Keratinocyte (primary cell): Measurements from ENCODE around the gene GOT1.

Experiments
- CTCF ChIP-seq, 3 experiments: IDR thresholded peaks in 1 of 3; conservative IDR thresholded peaks in 1 of 3; optimal IDR thresholded peaks in 1 of 3; 2 replicates in 2 of 3; 3 replicates in 1 of 3; pipeline versions ENCODE3 to v1.5.1; 2011; ENCODE audit warnings: low read length in 3 of 3, mild to moderate bottlenecking in 3 of 3, moderate library complexity in 2 of 3, control low read depth in 1 of 3, inconsistent platforms in 1 of 3; ENCODE audit not compliant: insufficient read depth in 2 of 3; ENCODE audit errors: extremely low read depth in 1 of 3
- EZH2 ChIP-seq: IDR thresholded peaks from one replicate; pipeline ENCODE4 v1.6.1; 2012; ENCODE audit warnings: inconsistent platforms, mild to moderate bottlenecking, low read length, moderate library complexity

DNA sequence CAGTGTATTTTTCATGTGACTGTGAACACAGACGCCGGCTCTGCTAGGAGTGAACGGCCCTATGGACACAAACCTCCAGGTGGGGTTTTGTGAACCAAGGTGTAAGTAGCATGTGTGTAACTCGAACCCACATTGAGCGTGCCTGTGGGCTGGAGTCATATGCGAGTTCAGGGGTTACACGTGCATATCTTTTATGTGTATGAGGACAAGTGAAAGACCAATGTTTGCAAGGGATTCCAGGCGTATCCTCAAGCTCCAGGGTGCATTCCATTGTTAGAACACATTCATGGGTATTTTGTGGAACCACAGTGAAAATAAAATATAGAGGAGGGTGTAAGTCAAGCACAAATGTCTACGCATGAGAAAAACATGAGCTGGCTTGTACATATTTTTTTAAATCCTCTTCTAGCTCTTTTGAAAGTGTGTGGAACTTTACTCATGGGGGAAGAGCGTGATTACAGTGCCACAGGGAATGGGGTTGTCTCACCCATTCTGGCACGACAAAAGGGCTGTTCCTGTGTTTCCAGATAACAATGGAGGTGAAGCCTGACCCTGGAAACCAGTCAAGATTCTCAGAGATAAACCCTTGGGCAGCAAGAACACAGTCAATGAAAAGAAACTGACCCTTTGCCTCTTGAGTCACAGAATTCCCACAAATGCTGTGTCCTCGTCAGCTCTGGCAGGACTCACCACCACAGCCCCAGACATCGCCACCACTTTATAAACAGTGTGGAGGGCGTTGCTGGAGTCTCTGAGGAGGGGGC lies 37.0 kb upstream of the GOT1 start:
- TF ChIP-seq CTCF (optimal IDR thresholded peaks at IDR 0.05 in 1 of 3, IDR thresholded peaks at IDR 0.05 in 1 of 3, conservative IDR thresholded peaks at IDR 0.05 in 1 of 3; ENCODE audit: extremely low read depth in 1 of 3, insufficient read depth in 2 of 3, low read length in 3 of 3) (no peak), EZH2 (no peak)
